MV-4-11 (cell line): Measurements from ENCODE around the gene MRPS11.
A peak's percentile ranks its signal among the peaks of the same experiment; 100 is the strongest.
"Not testable (repeated sequence)": the region's sequence is repeated elsewhere in the genome, so short reads cannot be mapped to it uniquely, and the experiment has no call there.

ENCODE experiments used
- DNase-seq: peaks from one replicate; lab custom pipeline; 2025; lab: John Stamatoyannopoulos, UW

The MRPS11 gene

GRCh38 chr15:88489321-88489720 lies 21.8 kb downstream of the MRPS11 start:
- no peak for DNase-seq

DNA sequence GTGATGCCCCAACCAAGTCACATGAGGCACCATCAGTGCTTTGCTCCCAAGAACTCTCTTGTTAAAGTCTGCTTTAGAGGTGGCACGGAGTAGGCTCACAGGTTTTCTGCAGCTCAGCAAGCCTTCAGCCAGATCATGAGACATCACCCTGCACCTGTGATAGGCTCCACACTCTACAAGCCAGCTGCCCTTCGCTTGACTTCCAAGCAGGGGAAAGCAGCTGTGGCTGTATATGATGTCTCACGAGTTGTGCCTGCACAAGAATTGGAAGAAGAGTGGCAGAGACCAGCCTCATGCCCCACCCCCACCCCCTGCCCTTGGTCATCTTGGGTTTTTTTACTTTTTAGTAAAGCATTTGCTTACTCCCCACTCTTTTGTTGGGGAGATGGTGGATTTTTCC lies 22.5 kb downstream of the MRPS11 start:
- DNase-seq: no peak

- DNase-seq: no peak
Observed at GRCh38 chr15:88491158-88491557, 23.6 kb downstream of the MRPS11 start.

- DNase-seq: no peak
Observed at GRCh38 chr15:88493844-88494243, 26.3 kb downstream of the MRPS11 start.

DNA sequence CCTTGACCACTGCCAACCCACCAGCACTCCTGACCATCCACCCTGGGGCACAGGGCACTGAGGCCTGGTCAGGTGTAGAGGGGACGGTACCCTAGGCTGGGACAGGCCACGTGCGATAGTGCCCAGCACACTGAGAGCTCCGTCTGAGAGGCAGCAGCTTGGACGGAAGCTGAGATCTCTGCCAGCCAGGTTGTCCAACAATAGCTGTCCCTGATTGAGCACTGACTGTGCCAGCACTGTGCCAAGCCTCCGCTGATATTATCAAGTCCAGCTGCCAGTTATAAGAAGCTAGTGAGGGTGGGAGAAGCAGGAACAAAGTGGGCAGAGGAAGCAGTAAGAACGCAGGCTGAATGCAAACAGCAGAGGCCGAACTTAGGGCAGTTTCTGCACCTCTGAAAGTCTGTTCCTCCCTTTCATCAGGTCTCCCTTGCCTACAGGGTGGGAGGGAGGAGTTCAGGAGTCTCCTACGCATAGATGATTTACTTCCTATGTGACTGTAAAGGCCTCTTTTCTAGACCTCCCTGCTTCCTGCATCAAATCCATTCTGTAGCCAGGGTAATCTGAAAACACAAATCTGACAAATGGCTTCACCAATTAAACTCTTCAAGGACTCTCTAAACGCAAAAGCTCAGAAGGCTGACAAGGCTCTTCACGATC lies 29.7 kb downstream of the MRPS11 start:
- no peak for DNase-seq

DNA sequence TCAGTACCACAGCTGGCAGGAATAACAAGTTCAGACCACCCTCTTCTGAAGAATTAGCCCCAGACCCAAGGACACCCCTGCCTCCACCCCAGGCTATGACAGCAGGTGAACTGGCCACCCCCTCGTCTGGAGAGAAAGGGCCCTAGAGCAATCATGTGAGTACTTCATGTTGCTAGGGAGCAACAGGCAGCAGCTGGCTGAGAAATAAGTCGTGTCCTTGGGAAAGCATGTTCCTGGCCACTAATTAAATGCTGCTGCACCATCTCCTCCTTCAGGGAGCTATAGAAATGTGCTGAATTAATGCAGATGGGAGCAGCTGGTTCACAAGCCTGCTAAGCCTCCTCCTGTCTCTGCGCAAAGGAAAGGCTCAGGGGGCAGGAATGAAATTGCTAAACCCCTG lies 31.5 kb downstream of the MRPS11 start:
- no peak for DNase-seq

DNA sequence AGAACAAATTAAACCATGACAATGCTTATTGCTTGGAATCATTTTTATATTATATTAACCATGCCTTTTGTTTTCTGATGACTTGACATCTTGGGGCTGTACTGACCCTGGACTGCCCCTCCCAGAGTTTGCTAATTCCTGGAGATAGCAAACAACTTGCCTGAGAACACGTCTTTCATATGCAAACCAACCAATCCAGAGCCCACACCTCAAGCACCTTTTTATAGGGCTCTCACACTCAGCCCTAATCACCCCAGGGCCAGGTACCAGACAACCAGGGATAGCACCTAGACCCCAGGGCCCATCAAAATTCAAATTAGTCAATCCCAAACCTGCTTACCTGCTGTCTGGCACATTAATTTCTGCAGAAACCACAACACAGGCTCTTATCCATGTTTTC lies 36.9 kb downstream of the MRPS11 start:
- no peak for DNase-seq

GRCh38 chr15:88505721-88506120 lies 38.2 kb downstream of the MRPS11 start:
- no peak for DNase-seq

DNA sequence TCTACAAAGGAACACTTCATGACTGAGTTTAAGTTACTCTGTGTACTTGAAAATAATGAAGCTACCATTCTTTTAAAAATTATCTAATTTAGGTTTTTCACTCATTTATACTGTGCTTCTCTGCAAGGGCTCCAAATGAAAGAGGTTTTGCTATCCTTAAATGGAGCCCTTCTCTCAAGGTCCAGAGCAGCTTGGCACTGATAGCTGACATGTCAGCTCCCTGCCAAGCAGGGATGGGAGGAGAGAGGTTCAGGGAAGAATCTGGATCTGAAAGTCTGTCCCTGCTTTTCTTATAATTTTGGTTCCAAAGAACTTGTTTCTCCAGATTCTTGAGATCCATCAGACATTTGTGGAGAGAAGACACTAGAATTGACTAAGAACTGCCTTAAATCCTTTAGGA lies 39.1 kb downstream of the MRPS11 start:
- no peak for DNase-seq

- DNase-seq: peak; percentile 32
Observed at GRCh38 chr15:88509321-88509720, 41.8 kb downstream of the MRPS11 start.

DNA sequence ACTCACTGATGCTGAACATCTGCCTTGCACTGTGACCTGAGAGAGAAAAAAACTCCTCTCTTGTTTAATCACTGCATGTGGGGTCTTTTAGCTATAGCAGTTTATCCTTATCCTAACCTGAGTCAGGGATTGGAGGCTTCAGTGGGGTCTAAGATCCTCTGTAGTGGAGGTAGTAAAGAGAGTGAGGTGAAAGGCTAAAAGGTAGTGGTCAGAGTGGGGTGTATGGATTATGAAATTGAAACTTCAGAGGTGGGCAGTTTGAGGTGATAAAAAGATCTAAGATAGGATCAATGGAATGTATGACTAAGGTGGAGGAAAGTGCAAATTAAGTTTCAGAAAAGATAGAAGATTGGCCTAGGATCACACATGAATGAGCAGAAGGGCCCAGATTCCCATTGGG lies 42.5 kb downstream of the MRPS11 start:
- no peak for DNase-seq

- DNase-seq: no peak
Observed at GRCh38 chr15:88511161-88511560, 43.7 kb downstream of the MRPS11 start.

- no peak for DNase-seq
Observed at GRCh38 chr15:88512078-88512477, 44.6 kb downstream of the MRPS11 start.

DNA sequence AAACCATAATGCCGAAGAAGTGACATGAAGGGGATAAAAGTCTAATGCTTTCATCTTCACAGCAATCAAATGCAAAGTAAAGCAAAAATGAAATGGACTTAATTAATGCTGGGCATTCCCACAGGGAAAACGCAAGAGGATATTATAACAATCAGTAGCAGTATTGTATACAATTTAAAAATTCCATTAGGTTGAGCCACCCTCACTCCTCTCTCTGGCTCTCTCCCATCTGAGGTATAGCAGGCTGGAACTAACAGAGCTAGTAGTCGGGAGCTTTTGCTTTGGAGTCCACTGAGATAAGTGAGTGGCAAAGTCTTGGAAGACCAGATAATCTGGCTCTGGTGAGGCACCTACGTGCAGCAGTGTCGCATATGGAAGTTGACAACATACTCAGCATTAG lies 45.1 kb downstream of the MRPS11 start:
- no peak for DNase-seq

GRCh38 chr15:88513195-88513594 lies 45.7 kb downstream of the MRPS11 start:
- no peak for DNase-seq

- no peak for DNase-seq
Observed at GRCh38 chr15:88518903-88519302, 51.4 kb downstream of the MRPS11 start.

GRCh38 chr15:88524094-88524493 lies 56.6 kb downstream of the MRPS11 start:
- not testable (repeated sequence) for DNase-seq

DNA sequence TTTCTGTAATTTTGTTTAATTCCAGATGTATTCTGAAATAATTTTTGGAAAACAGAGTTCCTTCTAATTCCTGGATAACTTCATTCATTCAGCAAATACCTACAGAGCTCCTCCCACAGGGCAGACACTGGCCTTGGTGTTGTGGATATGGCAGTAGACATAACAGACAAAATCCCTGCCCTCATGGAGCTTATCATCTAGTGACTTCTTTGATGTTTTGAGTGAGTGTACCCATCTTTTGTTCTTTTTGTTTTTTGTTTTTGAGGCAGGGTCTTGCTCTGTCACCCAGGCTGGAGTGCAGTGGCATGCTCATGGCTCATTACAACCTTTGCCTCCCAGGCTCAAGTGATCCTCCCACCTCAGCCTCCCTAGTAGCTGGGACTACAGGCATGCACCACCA lies 57.9 kb downstream of the MRPS11 start:
- no peak for DNase-seq

DNA sequence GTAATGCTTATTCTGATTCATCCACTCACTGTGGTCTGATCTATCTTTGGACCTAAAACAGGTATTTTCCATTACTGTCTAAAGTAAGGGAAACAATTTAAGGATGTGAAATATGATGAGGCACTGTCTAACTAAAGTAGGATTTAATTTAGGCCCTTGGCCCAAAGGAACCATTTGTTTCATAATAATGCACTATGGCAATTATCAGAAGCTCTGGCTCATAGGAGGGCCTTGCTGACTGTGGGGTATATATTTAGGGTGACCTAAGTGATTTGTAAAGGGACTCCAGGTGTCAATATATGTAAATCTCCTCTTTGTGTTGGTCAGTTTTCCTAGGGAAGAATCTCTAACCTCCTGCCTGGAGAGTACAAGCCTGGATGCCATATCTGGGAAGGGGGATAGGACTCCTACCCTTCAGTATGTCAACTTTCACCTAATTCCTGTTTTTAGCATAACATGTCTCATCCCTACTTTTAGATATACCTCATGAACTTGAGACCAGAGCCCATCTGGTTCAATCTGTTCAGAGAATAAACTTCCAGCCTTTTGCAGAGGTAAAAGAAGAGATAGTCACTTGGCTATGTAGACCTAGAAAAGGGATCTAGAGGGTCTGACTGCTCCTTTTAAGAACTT lies 58.9 kb downstream of the MRPS11 start:
- DNase-seq: no peak

DNA sequence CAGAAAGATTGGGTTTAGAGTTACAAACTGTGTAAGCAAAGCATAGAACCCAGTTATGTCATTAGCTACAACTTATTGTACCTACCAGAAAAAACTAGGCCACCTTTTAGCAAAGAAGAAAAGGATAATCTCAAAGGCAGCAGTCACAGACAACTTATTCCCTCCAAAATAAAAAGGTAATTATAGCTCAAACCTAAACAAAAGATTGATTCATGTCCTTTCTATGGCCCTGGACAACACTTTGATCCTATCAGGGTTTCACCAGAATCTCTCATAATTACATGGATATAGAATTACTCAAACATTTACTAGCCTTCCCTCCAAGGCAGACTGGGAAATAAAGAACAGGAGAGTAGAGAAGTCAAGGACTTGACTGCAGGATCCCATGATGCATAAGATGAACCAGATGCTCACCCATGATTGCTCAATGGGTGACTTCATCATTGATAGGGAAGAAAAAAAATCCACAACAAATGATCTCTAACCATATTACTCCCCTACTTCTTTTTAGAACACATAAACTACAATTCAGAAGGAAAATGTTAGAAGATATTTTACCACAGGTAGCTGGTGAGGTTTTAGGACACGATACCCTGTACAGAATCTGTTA lies 61.6 kb downstream of the MRPS11 start:
- peak; percentile 21 for DNase-seq
